Stimulated activated CD8-positive, alpha-beta memory T cell treated with anti-CD3 and anti-CD28 coated beads, Interleukin-15, amount 100 ng/mL, for 4 hours (primary cell): Measurements from ENCODE around the gene TSPEAR.
"Not testable (repeated sequence)": the region's sequence is repeated elsewhere in the genome, so short reads cannot be mapped to it uniquely, and the experiment has no call there.

Source experiments
- DNase-seq, 2 donors: peaks; one replicate each; pipeline ENCODE4 v3.0.0-alpha.2; 2020; ENCODE audit warnings: low read depth in 2 of 2

The TSPEAR gene

GRCh38 chr21:44589094-44589493 is 122.3 kb downstream of the TSPEAR start:
- DNase-seq = no peak

- no peak for DNase-seq
Measured at GRCh38 chr21:44585892-44586291, 125.5 kb downstream of the TSPEAR start.

- DNase-seq = no peak
Measured at GRCh38 chr21:44583800-44584147, 127.6 kb downstream of the TSPEAR start.

- no peak for DNase-seq
Measured at GRCh38 chr21:44583089-44583799, 128.1 kb downstream of the TSPEAR start.

GRCh38 chr21:44582055-44582454 is 129.3 kb downstream of the TSPEAR start:
- no peak for DNase-seq

- no peak for DNase-seq
Measured at GRCh38 chr21:44581158-44581557, 130.2 kb downstream of the TSPEAR start.

- not testable (repeated sequence) for DNase-seq
Measured at GRCh38 chr21:44580231-44580821, 131.0 kb downstream of the TSPEAR start, which contains the start of gene KRTAP10-5. Gene KRTAP10-5, minus strand, starts transcription at chr21:44580604. Its CDS starts 26 bp downstream, at chr21:44580578.

GRCh38 chr21:44579833-44580144 is 131.6 kb downstream of the TSPEAR start:
- no peak for DNase-seq

- no peak for DNase-seq
Measured at GRCh38 chr21:44579056-44579832, 132.1 kb downstream of the TSPEAR start.

GRCh38 chr21:44578371-44579055 is 132.9 kb downstream of the TSPEAR start:
- no peak for DNase-seq

GRCh38 chr21:44576025-44576420 is 135.3 kb downstream of the TSPEAR start:
- DNase-seq = no peak

- DNase-seq = no peak
Measured at GRCh38 chr21:44575307-44576024, 135.9 kb downstream of the TSPEAR start.

GRCh38 chr21:44574457-44575306 is 136.7 kb downstream of the TSPEAR start:
- no peak for DNase-seq

GRCh38 chr21:44573630-44574456 is 137.5 kb downstream of the TSPEAR start, which contains the start of gene KRTAP10-4:
Gene KRTAP10-4, plus strand, starts transcription at chr21:44573729. Its CDS starts 30 bp downstream, at chr21:44573759.
- not testable (repeated sequence) for DNase-seq

- no peak for DNase-seq
Measured at GRCh38 chr21:44572959-44573583, 138.3 kb downstream of the TSPEAR start.

- DNase-seq = no peak
Measured at GRCh38 chr21:44571844-44572782, 139.3 kb downstream of the TSPEAR start.

- DNase-seq = no peak
Measured at GRCh38 chr21:44571296-44571695, 140.1 kb downstream of the TSPEAR start.

GRCh38 chr21:44569861-44570517 is 141.4 kb downstream of the TSPEAR start:
- DNase-seq = no peak
